Chondrocyte (in vitro differentiated cells): ENCODE data around the gene ALDH1L1. TPM values are rescaled to one million over a fixed set of nuclear protein-coding genes. Genes with fewer than 3 reads are reported as not detected.

Source experiments
- DNase-seq: peaks from one replicate; pipeline ENCODE4 v3.0.0; 2021; ENCODE audit warnings: mixed read lengths, low spot score
- H3K27ac Mint-ChIP-seq: one replicate; pipeline ENCODE4 v1.8.0; 2021; ENCODE audit warnings: mild to moderate bottlenecking, moderate library complexity, mixed read lengths; ENCODE audit not compliant: unreplicated experiment
- H3K27me3 Mint-ChIP-seq: 2 replicates; pipeline ENCODE4 v1.8.0; 2021; ENCODE audit warnings: low read depth, mixed read lengths
- H3K36me3 Mint-ChIP-seq: 2 replicates; pipeline ENCODE4 v1.8.0; 2021; ENCODE audit warnings: low read depth, mixed read lengths
- H3K4me1 Mint-ChIP-seq: 2 replicates; pipeline ENCODE4 v1.8.0; 2021; ENCODE audit warnings: low read depth, mild to moderate bottlenecking, mixed read lengths
- H3K4me3 Mint-ChIP-seq: one replicate; pipeline ENCODE4 v1.8.0; 2021; ENCODE audit warnings: mild to moderate bottlenecking, moderate library complexity, mixed read lengths; ENCODE audit not compliant: unreplicated experiment
- H3K9me3 Mint-ChIP-seq: 2 replicates; pipeline ENCODE4 v1.8.0; 2021; ENCODE audit warnings: low read depth, mixed read lengths
- CTCF ChIP-seq: fragments of 200-600 bp; sonication (generic); IDR thresholded peaks from 2 replicates; pipeline ENCODE4 v1.5.0; 2021; ENCODE audit warnings: antibody characterized with exemption, mild to moderate bottlenecking, moderate library complexity
- total RNA-seq: library from RNA; stranded (reverse); gene quantifications from 3 replicates; pipeline ENCODE4 v1.2.1, GENCODE V29; 2021

The ALDH1L1 gene
- total RNA-seq, 1 donor from 2014 or later, result 0.60 TPM

DNA sequence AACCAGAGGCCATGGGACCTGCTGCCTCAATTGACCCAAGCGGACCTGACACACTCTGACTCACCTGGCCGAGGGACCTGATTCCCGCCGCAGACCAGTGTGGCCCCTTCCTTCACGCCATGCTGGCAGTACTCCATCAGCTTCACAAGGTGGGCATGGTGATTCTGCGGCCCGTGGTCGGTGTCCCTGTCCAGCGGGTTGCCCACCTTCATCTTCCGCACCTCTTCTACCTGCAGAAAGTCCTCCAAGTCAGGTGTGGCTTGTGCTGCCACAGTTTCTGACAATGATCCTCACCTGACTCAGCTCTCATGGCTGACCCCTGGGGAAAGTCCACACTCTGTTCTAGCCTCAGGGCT, 70.5 kb downstream of the ALDH1L1 start:
- Mint-ChIP-seq H3K36me3 (no peaks in the 10 kb centered on the region), H3K4me1 (no peaks in the 10 kb centered on the region), H3K4me3 (no peak overlapping the region), H3K27ac (no peak overlapping the region), H3K9me3 (no peaks in the 10 kb centered on the region), H3K27me3 (no peaks in the 10 kb centered on the region)
- no peak for TF ChIP-seq CTCF
- DNase-seq, result no peak

DNA sequence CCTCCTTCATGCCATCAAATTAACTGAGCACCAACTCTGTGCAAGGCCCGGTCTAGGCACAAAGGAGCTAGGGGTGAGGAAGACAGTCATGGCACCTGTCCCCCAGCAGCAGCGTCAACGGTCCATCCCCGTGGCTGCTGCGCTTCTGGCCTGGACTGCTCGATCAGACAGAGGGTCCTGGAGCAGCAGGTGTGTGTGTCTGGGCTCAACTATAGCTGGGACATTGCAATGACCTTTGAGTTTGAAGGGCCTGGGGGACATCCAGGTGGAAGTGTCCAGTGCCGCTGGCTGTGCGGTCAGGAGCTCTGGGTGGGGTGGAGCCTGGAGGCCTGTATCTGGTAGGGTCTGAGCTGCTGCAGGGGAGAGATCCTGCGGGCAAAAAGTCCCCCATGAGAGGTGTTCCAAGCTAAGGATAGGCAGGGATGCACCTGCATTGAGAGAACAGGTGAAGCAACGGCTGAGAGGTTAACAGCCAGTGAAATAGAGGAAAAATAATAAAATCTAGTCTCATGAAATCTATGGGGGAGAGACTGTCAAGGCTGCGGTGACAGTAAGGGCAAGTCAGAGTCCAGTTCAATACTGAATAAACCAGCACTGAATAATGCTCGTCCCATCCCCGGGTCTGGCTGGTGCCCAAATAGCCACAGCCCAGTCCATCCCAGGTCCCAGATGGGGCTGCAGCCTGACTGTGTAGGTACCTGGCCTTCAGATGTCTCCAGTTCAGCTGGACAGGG, 71.1 kb downstream of the ALDH1L1 start:
- no peaks in the 10 kb centered on the region for H3K36me3 Mint-ChIP-seq
- no peak for DNase-seq
- TF ChIP-seq CTCF, result no peak
- H3K4me3 Mint-ChIP-seq, result no peak overlapping the region
- H3K27me3 Mint-ChIP-seq, result no peaks in the 10 kb centered on the region
- no peaks in the 10 kb centered on the region for H3K9me3 Mint-ChIP-seq
- no peaks in the 10 kb centered on the region for H3K4me1 Mint-ChIP-seq
- no peak overlapping the region for H3K27ac Mint-ChIP-seq

DNA sequence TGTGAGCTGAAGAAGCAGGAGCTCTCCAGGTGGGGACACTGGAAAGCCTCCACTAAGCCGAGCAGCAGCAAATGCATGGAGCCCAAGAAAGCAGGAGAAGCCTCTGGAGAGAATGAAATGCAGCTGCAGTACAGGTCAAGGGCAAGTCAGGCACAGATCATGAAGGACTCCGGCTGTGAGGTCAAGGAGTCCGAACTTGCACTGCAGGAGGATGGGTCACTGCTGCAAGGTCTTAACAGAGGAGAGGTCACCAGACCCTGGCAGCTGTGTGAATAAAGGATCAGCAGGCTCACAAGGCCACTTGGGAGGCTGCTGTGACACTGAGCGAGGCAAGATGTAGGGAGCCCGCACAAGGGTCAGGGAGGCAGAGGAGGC, 71.7 kb downstream of the ALDH1L1 start:
- H3K27me3 Mint-ChIP-seq, result no peaks in the 10 kb centered on the region
- no peaks in the 10 kb centered on the region for H3K36me3 Mint-ChIP-seq
- H3K4me3 Mint-ChIP-seq, result no peak overlapping the region
- TF ChIP-seq CTCF, result no peak
- DNase-seq, result no peak
- H3K27ac Mint-ChIP-seq, result no peak overlapping the region
- no peaks in the 10 kb centered on the region for H3K9me3 Mint-ChIP-seq
- H3K4me1 Mint-ChIP-seq, result no peaks in the 10 kb centered on the region

GRCh38 chr3:126107957-126108675, 72.3 kb downstream of the ALDH1L1 start:
- Mint-ChIP-seq H3K9me3 (no peaks in the 10 kb centered on the region), H3K27me3 (no peaks in the 10 kb centered on the region), H3K4me1 (no peaks in the 10 kb centered on the region), H3K4me3 (no peak overlapping the region), H3K36me3 (no peaks in the 10 kb centered on the region), H3K27ac (no peak overlapping the region)
- no peak for DNase-seq
- no peak for TF ChIP-seq CTCF

GRCh38 chr3:126107203-126107939, 73.0 kb downstream of the ALDH1L1 start:
- H3K4me1 Mint-ChIP-seq, result peaks cover 6% of the 10 kb centered on the region
- no peaks in the 10 kb centered on the region for H3K36me3 Mint-ChIP-seq
- no peak for TF ChIP-seq CTCF
- no peak for DNase-seq
- H3K27ac Mint-ChIP-seq, result no peak overlapping the region
- H3K4me3 Mint-ChIP-seq, result no peak overlapping the region
- H3K9me3 Mint-ChIP-seq, result no peaks in the 10 kb centered on the region
- no peaks in the 10 kb centered on the region for H3K27me3 Mint-ChIP-seq
